Dermis blood vessel endothelial cell (primary cell): Measurements from ENCODE around the gene MAPKAPK3. TPM values are rescaled to one million over a fixed set of nuclear protein-coding genes. Genes with fewer than 3 reads are reported as not detected.

Source experiments
- DNase-seq: peaks from one replicate; pipeline ENCODE4 v3.0.0; 2010
- total RNA-seq: library from RNA; depleted of rRNA; stranded (reverse); fragments of >200 nt; gene quantifications from 2 replicates; pipeline ENCODE4 v1.2.3, GENCODE V29; 2014

The MAPKAPK3 gene
- total RNA-seq, 1 donor from 2014 or later = 9.2 TPM

GRCh38 chr3:50627407-50628051 lies 10.6 kb downstream of the MAPKAPK3 start:
- peak; percentile 31 for DNase-seq

- DNase-seq = no peak
Observed at GRCh38 chr3:50628601-50629000, 11.7 kb downstream of the MAPKAPK3 start.

GRCh38 chr3:50630394-50630793 lies 13.4 kb downstream of the MAPKAPK3 start:
- DNase-seq = no peak

GRCh38 chr3:50630877-50631276 lies 13.9 kb downstream of the MAPKAPK3 start:
- no peak for DNase-seq

GRCh38 chr3:50632450-50632849 lies 15.5 kb downstream of the MAPKAPK3 start:
- DNase-seq = no peak

GRCh38 chr3:50633230-50633790 lies 16.4 kb downstream of the MAPKAPK3 start:
- DNase-seq = no peak

GRCh38 chr3:50635066-50635465 lies 18.1 kb downstream of the MAPKAPK3 start:
- DNase-seq = no peak

- no peak for DNase-seq
Observed at GRCh38 chr3:50637011-50637410, 20.1 kb downstream of the MAPKAPK3 start.

- no peak for DNase-seq
Observed at GRCh38 chr3:50637945-50638344, 21.0 kb downstream of the MAPKAPK3 start.

- DNase-seq = no peak
Observed at GRCh38 chr3:50639055-50639494, 22.1 kb downstream of the MAPKAPK3 start.

GRCh38 chr3:50642382-50642781 lies 25.4 kb downstream of the MAPKAPK3 start:
- no peak for DNase-seq

GRCh38 chr3:50644561-50644960 lies 27.6 kb downstream of the MAPKAPK3 start:
- DNase-seq = no peak

GRCh38 chr3:50645378-50645777 lies 28.4 kb downstream of the MAPKAPK3 start:
- no peak for DNase-seq

GRCh38 chr3:50648313-50648712 lies 31.4 kb downstream of the MAPKAPK3 start:
- no peak for DNase-seq

GRCh38 chr3:50648944-50649343 lies 32.0 kb downstream of the MAPKAPK3 start:
- no peak for DNase-seq

- no peak for DNase-seq
Observed at GRCh38 chr3:50649451-50649931, 32.5 kb downstream of the MAPKAPK3 start.

- DNase-seq = no peak
Observed at GRCh38 chr3:50650018-50650417, 33.1 kb downstream of the MAPKAPK3 start.

GRCh38 chr3:50651445-50651844 lies 34.5 kb downstream of the MAPKAPK3 start:
- no peak for DNase-seq

- DNase-seq = no peak
Observed at GRCh38 chr3:50651920-50652529, 35.1 kb downstream of the MAPKAPK3 start.

- peak; percentile 45 for DNase-seq
Observed at GRCh38 chr3:50652709-50653108, 35.8 kb downstream of the MAPKAPK3 start.

- no peak for DNase-seq
Observed at GRCh38 chr3:50653937-50654595, 37.1 kb downstream of the MAPKAPK3 start.

- no peak for DNase-seq
Observed at GRCh38 chr3:50655009-50655830, 38.3 kb downstream of the MAPKAPK3 start.
